ENCODE results near the gene PPP1R14C.

The PPP1R14C gene

DNA sequence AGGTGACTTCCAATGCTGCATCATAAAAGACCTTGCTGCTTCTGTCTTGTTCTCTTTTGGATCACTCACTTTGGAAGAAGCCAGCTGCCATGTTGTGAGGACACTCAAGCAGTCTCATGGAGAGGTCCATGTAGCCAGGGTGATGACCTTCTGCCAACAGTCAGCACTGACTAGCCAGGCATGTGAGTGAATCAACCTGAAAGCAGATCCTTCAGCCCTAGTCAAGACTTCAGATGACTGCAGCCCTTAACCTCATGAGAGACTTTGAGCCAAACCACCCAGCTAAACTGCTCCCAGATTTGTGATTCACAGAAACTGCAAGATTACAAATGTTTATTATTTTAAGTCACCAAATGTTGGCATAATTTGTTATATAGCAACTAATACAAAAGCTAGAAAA lies 140.0 kb downstream of the PPP1R14C start:
- TF ChIP-seq CTCF (IDR thresholded peaks at IDR 0.05; ENCODE audit: control insufficient read depth, insufficient read depth, low read depth, low read length, missing control alignments) = no peak
- DNase-seq (ENCODE audit: low read depth) = no peak

DNA sequence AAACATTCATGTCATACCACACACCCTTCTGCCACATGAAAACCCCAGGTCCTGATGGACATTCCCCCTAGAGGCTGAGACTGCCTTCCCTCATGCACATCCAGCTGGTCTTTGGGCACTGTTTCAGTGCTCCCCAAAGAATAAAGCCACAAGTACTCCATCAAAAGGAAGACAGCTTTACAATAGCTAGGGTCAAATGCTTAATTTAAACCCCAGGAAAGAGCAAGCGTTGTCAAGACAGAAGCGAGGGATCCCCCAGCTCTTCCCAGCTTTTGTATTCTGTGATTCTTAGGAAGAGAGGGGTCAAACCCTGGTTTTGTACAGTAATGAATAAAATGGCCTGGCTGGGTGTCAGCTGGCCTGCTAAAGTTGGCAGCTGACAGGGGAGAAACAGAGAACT lies 143.6 kb downstream of the PPP1R14C start:
- no peak overlapping the region for H3K4me3 ChIP-seq (ENCODE audit: control insufficient read depth, low read depth, low read length)
- TF ChIP-seq CTCF (IDR thresholded peaks at IDR 0.05; ENCODE audit: control insufficient read depth, insufficient read depth, low read depth, low read length, missing control alignments) = no peak
- DNase-seq (ENCODE audit: low read depth) = no peak

More for the DNA sequence above, 140.0 kb downstream of the PPP1R14C start:
- no peak overlapping the region for H3K4me3 ChIP-seq (ENCODE audit: control insufficient read depth, low read depth, low read length)

GRCh38 chr6:150286912-150287311 lies 144.1 kb downstream of the PPP1R14C start:
- no peak for TF ChIP-seq CTCF (IDR thresholded peaks at IDR 0.05; ENCODE audit: control insufficient read depth, insufficient read depth, low read depth, low read length, missing control alignments)
- H3K4me3 ChIP-seq (ENCODE audit: control insufficient read depth, low read depth, low read length) = no peak overlapping the region
- no peak for DNase-seq (ENCODE audit: low read depth)

GRCh38 chr6:150288456-150288855 lies 145.6 kb downstream of the PPP1R14C start:
- no peak overlapping the region for H3K4me3 ChIP-seq (ENCODE audit: control insufficient read depth, low read depth, low read length)
- no peak for TF ChIP-seq CTCF (IDR thresholded peaks at IDR 0.05; ENCODE audit: control insufficient read depth, insufficient read depth, low read depth, low read length, missing control alignments)
- no peak for DNase-seq (ENCODE audit: low read depth)

DNA sequence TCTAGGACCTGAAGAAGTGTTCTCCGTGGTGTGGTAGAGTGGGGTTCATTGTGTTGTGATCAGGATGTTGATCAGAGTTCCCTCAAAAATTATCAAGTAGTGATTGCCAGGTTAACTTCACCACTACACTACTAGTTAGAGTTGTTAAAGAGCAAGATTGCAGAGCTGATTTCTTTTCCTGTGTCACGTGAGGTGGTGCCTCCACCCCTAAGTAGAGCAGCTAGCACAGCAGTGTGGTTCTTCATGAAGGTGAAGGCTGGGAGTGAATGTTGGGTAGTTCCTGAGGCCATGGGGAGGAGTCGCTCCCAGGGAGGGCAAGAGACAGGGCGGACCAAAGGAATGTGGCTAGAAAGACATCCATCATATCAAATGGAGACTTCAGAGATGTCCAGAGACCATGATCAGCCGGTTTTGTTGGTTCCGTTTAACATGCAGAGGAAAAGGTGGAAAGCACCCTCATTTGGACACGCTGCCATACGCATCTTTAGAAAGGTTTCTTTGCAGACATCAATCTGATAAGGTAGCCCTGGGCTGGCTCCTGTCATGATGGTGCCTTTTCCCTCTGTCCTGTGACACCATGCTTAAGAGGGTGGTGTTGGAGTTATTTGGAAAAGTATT lies 146.7 kb downstream of the PPP1R14C start:
- no peak for TF ChIP-seq CTCF (IDR thresholded peaks at IDR 0.05; ENCODE audit: control insufficient read depth, insufficient read depth, low read depth, low read length, missing control alignments)

GRCh38 chr6:150290429-150290828 lies 147.6 kb downstream of the PPP1R14C start:
- TF ChIP-seq CTCF (IDR thresholded peaks at IDR 0.05; ENCODE audit: control insufficient read depth, insufficient read depth, low read depth, low read length, missing control alignments) = no peak
- H3K4me3 ChIP-seq (ENCODE audit: control insufficient read depth, low read depth, low read length) = no peak overlapping the region
- DNase-seq (ENCODE audit: low read depth) = no peak

More for the DNA sequence above, 146.7 kb downstream of the PPP1R14C start:
- H3K4me3 ChIP-seq (ENCODE audit: control insufficient read depth, low read depth, low read length) = no peak overlapping the region
- no peak for DNase-seq (ENCODE audit: low read depth)
